Type B pancreatic cell (in vitro differentiated cells): Measurements from ENCODE around the gene TAS1R1. TPM values are rescaled to one million over a fixed set of nuclear protein-coding genes. Genes with fewer than 3 reads are reported as not detected.

Experiments
- DNase-seq: peaks from one replicate; pipeline ENCODE4 v3.0.0; 2021; ENCODE audit warnings: mixed read lengths; ENCODE audit not compliant: unreplicated experiment; ENCODE audit errors: extremely low spot score
- H3K27ac Mint-ChIP-seq: 2 replicates; pipeline ENCODE4 v1.8.0; 2021; ENCODE audit warnings: mild to moderate bottlenecking, mixed read lengths
- H3K27me3 Mint-ChIP-seq: 2 replicates; pipeline ENCODE4 v1.8.0; 2021; ENCODE audit warnings: mixed read lengths
- H3K36me3 Mint-ChIP-seq: 2 replicates; pipeline ENCODE4 v1.8.0; 2021; ENCODE audit warnings: mixed read lengths
- H3K4me1 Mint-ChIP-seq: one replicate; pipeline ENCODE4 v1.8.0; 2021; ENCODE audit warnings: mixed read lengths; ENCODE audit not compliant: unreplicated experiment
- H3K4me3 Mint-ChIP-seq: 2 replicates; pipeline ENCODE4 v1.8.0; 2021; ENCODE audit warnings: mild to moderate bottlenecking, mixed read lengths
- H3K9me3 Mint-ChIP-seq: 2 replicates; pipeline ENCODE4 v1.8.0; 2021; ENCODE audit warnings: mixed read lengths
- CTCF ChIP-seq: fragments of 200-600 bp; sonication (generic); conservative IDR thresholded peaks from 2 replicates; pipeline ENCODE4 v1.5.0; 2021; ENCODE audit warnings: antibody characterized with exemption, mild to moderate bottlenecking
- total RNA-seq: library from RNA; stranded (reverse); gene quantifications from 2 replicates; pipeline ENCODE4 v1.2.1, GENCODE V29; 2021; ENCODE audit warnings: low replicate concordance

The TAS1R1 gene
- total RNA-seq, 1 donor from 2014 or later: not detected

- Mint-ChIP-seq H3K9me3 (no peaks in the 10 kb centered on the region), H3K4me3 (peak overlapping the region; percentile 91), H3K27me3 (no peaks in the 10 kb centered on the region), H3K36me3 (peaks cover 7% of the 10 kb centered on the region), H3K27ac (peak overlapping the region; percentile 89), H3K4me1 (peaks cover 5% of the 10 kb centered on the region)
- no peak for DNase-seq
- no peak for TF ChIP-seq CTCF
Observed at GRCh38 chr1:6625584-6626149, 70.6 kb downstream of the TAS1R1 start.

- TF ChIP-seq CTCF: no peak
- Mint-ChIP-seq H3K9me3 (no peaks in the 10 kb centered on the region), H3K27ac (no peak overlapping the region), H3K4me1 (peaks cover 5% of the 10 kb centered on the region), H3K4me3 (peak overlapping the region; percentile 91), H3K27me3 (no peaks in the 10 kb centered on the region), H3K36me3 (peaks cover 7% of the 10 kb centered on the region)
- no peak for DNase-seq
Observed at GRCh38 chr1:6627031-6627430, 71.9 kb downstream of the TAS1R1 start.

GRCh38 chr1:6627841-6628545, 72.9 kb downstream of the TAS1R1 start:
- DNase-seq: no peak
- Mint-ChIP-seq H3K27ac (peak overlapping the region; percentile 4), H3K4me1 (peaks cover 5% of the 10 kb centered on the region), H3K4me3 (peak overlapping the region; percentile 46), H3K27me3 (no peaks in the 10 kb centered on the region), H3K36me3 (peaks cover 7% of the 10 kb centered on the region), H3K9me3 (no peaks in the 10 kb centered on the region)
- TF ChIP-seq CTCF: no peak

GRCh38 chr1:6628971-6629479, 73.9 kb downstream of the TAS1R1 start:
- no peak for TF ChIP-seq CTCF
- Mint-ChIP-seq H3K27me3 (no peaks in the 10 kb centered on the region), H3K27ac (no peak overlapping the region), H3K4me1 (peaks cover 5% of the 10 kb centered on the region), H3K4me3 (no peak overlapping the region), H3K36me3 (peaks cover 4% of the 10 kb centered on the region), H3K9me3 (no peaks in the 10 kb centered on the region)
- DNase-seq: no peak

Other genes starting within 250 kb of the TAS1R1 start
- 31.8 and 40.0 TPM in 2 replicates for gene ACOT7, start 161.5 kb upstream of the TAS1R1 start, total RNA-seq
- 5.9 and 22.1 TPM in 2 replicates for gene HES2, start 135.4 kb upstream of the TAS1R1 start, total RNA-seq
- 13.8 and 15.6 TPM in 2 replicates for gene ESPN, start 130.5 kb upstream of the TAS1R1 start, total RNA-seq
- gene TNFRSF25, start 89.1 kb upstream of the TAS1R1 start, total RNA-seq: 27.0 and 29.4 TPM in 2 replicates
- gene PLEKHG5, start 63.6 kb upstream of the TAS1R1 start, total RNA-seq: 28.5 and 30.6 TPM in 2 replicates
- 32.9 and 43.0 TPM in 2 replicates for gene NOL9, start 794 bp upstream of the TAS1R1 start, total RNA-seq
- 30.7 and 44.2 TPM in 2 replicates for gene ZBTB48, start 24.7 kb downstream of the TAS1R1 start, total RNA-seq
- gene KLHL21, start 47.6 kb downstream of the TAS1R1 start, total RNA-seq: 13.6 and 15.1 TPM in 2 replicates
- 14.7 and 21.2 TPM in 2 replicates for gene PHF13, start 58.4 kb downstream of the TAS1R1 start, total RNA-seq
- 18.4 and 21.6 TPM in 2 replicates for gene THAP3, start 69.6 kb downstream of the TAS1R1 start, total RNA-seq
- gene DNAJC11, start 146.5 kb downstream of the TAS1R1 start, total RNA-seq: 65.2 and 70.3 TPM in 2 replicates
- 76.3 and 82.5 TPM in 2 replicates for gene CAMTA1, start 230.1 kb downstream of the TAS1R1 start, total RNA-seq